Uterus (tissue), 2 donors: Measurements from ENCODE around the gene PLCB2.

Experiments
- POLR2A ChIP-seq, 2 donors: fragments of 450-650 bp; IDR thresholded peaks; one replicate each; pipeline ENCODE4 v1.6.1; 2016; ENCODE audit warnings: antibody characterized with exemption in 2 of 2, mild to moderate bottlenecking in 1 of 2, moderate library complexity in 1 of 2
- TF ChIP-seq, protein P1 (sequence below), 4 experiments: fragments of 200-600 bp in 2 of 4; fragments of 450-650 bp in 2 of 4; sonication (generic) in 2 of 4; IDR thresholded peaks; one replicate each; pipeline ENCODE4 v1.5.1; 2016 to 2019; ENCODE audit warnings: antibody characterized with exemption in 4 of 4, mild to moderate bottlenecking in 2 of 4, moderate library complexity in 1 of 4

- TF ChIP-seq, protein P1, sequence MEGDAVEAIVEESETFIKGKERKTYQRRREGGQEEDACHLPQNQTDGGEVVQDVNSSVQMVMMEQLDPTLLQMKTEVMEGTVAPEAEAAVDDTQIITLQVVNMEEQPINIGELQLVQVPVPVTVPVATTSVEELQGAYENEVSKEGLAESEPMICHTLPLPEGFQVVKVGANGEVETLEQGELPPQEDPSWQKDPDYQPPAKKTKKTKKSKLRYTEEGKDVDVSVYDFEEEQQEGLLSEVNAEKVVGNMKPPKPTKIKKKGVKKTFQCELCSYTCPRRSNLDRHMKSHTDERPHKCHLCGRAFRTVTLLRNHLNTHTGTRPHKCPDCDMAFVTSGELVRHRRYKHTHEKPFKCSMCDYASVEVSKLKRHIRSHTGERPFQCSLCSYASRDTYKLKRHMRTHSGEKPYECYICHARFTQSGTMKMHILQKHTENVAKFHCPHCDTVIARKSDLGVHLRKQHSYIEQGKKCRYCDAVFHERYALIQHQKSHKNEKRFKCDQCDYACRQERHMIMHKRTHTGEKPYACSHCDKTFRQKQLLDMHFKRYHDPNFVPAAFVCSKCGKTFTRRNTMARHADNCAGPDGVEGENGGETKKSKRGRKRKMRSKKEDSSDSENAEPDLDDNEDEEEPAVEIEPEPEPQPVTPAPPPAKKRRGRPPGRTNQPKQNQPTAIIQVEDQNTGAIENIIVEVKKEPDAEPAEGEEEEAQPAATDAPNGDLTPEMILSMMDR (IDR thresholded peaks at IDR 0.05), result no peak
- no peak for TF ChIP-seq POLR2A (IDR thresholded peaks at IDR 0.05)
Observed at GRCh38 chr15:40329804-40330203, 22.1 kb upstream of the PLCB2 start.
